HEK293T (cell line): Measurements from ENCODE around the gene PPDPF.

Source experiments
- CTCF ChIA-PET: fragments of 350-600 bp; formaldehyde crosslinking; extraction: SDS; loops from one replicate; lab custom pipeline; 2021; ENCODE audit warnings: antibody characterized with exemption, inconsistent platforms; lab: Yijun Ruan, JAX
- POLR2A ChIA-PET: fragments of 350-600 bp; formaldehyde crosslinking; extraction: SDS; loops from one replicate; lab custom pipeline; 2020; ENCODE audit warnings: antibody characterized with exemption, inconsistent platforms; lab: Yijun Ruan, JAX
- DNase-seq: peaks from one replicate; pipeline ENCODE4 v3.0.0; 2012; ENCODE audit warnings: mixed read lengths; ENCODE audit errors: extremely low spot score
- ARNT ChIP-seq: fragments of 450-650 bp; IDR thresholded peaks from 2 replicates; pipeline ENCODE4 v1.6.1; 2017; ENCODE audit warnings: mild to moderate bottlenecking
- BHLHE40 ChIP-seq: fragments of 450-650 bp; IDR thresholded peaks from 2 replicates; pipeline ENCODE4 v1.6.1; 2016; ENCODE audit warnings: mild to moderate bottlenecking, moderate library complexity, borderline replicate concordance
- CTBP1 ChIP-seq: fragments of 450-650 bp; IDR thresholded peaks from 2 replicates; pipeline ENCODE4 v1.6.1; 2016; ENCODE audit warnings: borderline replicate concordance
- ELF4 ChIP-seq: fragments of 450-650 bp; IDR thresholded peaks from 2 replicates; pipeline ENCODE4 v1.6.1; 2017; ENCODE audit warnings: antibody characterized with exemption
- FOXA1 ChIP-seq: fragments of 450-650 bp; IDR thresholded peaks from 2 replicates; pipeline ENCODE4 v1.6.1; 2016; ENCODE audit warnings: mild to moderate bottlenecking
- FOXK2 ChIP-seq: fragments of 450-650 bp; IDR thresholded peaks from 2 replicates; pipeline ENCODE4 v1.6.1; 2016; ENCODE audit warnings: mild to moderate bottlenecking
- FOXM1 ChIP-seq: fragments of 450-650 bp; IDR thresholded peaks from 2 replicates; pipeline ENCODE4 v1.6.1; 2017; ENCODE audit warnings: mild to moderate bottlenecking, borderline replicate concordance
- HDGF ChIP-seq: fragments of 450-650 bp; IDR thresholded peaks from 2 replicates; pipeline ENCODE4 v1.6.1; 2017; ENCODE audit warnings: antibody characterized with exemption, borderline replicate concordance
- L3MBTL2 ChIP-seq: fragments of 450-650 bp; conservative IDR thresholded peaks from 2 replicates; pipeline ENCODE4 v1.6.1; 2016; ENCODE audit warnings: mild to moderate bottlenecking
- LEF1 ChIP-seq: fragments of 450-650 bp; IDR thresholded peaks from 2 replicates; pipeline ENCODE4 v1.6.1; 2017; ENCODE audit warnings: mild to moderate bottlenecking, borderline replicate concordance
- NFRKB ChIP-seq: fragments of 450-650 bp; IDR thresholded peaks from 2 replicates; pipeline ENCODE4 v1.6.1; 2016; ENCODE audit warnings: mild to moderate bottlenecking, moderate library complexity
- SP1 ChIP-seq: fragments of 450-650 bp; IDR thresholded peaks from 2 replicates; pipeline ENCODE4 v1.6.1; 2017
- SUZ12 ChIP-seq: fragments of 450-650 bp; IDR thresholded peaks from 2 replicates; pipeline ENCODE4 v1.6.1; 2016; ENCODE audit warnings: mild to moderate bottlenecking
- TARDBP ChIP-seq: fragments of 450-650 bp; IDR thresholded peaks from 2 replicates; pipeline ENCODE4 v1.6.1; 2016
- ZNF384 ChIP-seq: fragments of 450-650 bp; IDR thresholded peaks from 2 replicates; pipeline ENCODE4 v1.6.1; 2016
- TF ChIP-seq, protein P1 (sequence below): fragments of 450-650 bp; IDR thresholded peaks from 2 replicates; pipeline ENCODE4 v1.6.1; 2016

PPDPF gene

DNA sequence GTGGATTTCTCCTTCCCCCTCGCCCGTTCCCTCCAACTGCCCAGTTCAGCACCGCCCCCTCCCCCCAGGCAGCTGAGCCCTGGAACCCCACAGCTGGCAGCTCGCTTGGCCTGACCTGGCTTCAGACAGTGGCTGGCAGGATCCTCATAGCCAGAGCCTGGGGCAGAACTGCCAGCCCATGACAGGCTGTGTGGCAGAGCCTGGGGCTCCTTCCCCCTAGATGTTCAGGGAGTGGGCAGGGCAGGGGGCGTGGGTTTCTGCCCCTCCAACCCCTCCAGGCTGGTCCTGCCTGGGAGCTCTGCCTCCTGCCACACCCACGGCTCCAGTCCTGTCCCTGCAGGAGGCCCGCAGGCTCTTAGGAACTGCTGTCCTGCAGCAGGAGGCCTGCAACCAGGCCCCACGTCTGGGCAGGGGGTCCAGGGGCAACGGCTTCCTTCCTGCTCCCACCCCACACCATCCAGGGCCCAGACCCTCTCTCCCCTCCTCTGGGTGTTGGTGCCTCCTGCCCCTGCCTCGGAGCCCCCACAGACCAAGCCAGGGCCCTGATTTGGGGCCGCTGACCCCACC lies 38.5 kb upstream of the PPDPF start:
- no peak for TF ChIP-seq ELF4
- TF ChIP-seq CTBP1, result no peak
- TF ChIP-seq HDGF, result no peak
- no peak for TF ChIP-seq NFRKB
- no peak for TF ChIP-seq SP1
- no peak for TF ChIP-seq LEF1
- no peak for TF ChIP-seq FOXA1
- DNase-seq, result no peak
- ChIA-PET CTCF (interaction anchor here (1.1 kb wide), 1 partner anchor 14 kb away, joined by 4 read pairs; no protein-coding TSS in a partner anchor), POLR2A (no interaction called here)

GRCh38 chr20:63483834-63484233 lies 36.7 kb upstream of the PPDPF start:
- no peak for TF ChIP-seq SUZ12
- no peak for TF ChIP-seq LEF1
- TF ChIP-seq HDGF, result no peak
- no peak for TF ChIP-seq TARDBP
- no peak for TF ChIP-seq BHLHE40
- no peak for TF ChIP-seq SP1
- TF ChIP-seq ARNT, result no peak
- no peak for TF ChIP-seq FOXM1
- TF ChIP-seq NFRKB, result no peak
- no peak for TF ChIP-seq FOXK2
- TF ChIP-seq, protein P1, sequence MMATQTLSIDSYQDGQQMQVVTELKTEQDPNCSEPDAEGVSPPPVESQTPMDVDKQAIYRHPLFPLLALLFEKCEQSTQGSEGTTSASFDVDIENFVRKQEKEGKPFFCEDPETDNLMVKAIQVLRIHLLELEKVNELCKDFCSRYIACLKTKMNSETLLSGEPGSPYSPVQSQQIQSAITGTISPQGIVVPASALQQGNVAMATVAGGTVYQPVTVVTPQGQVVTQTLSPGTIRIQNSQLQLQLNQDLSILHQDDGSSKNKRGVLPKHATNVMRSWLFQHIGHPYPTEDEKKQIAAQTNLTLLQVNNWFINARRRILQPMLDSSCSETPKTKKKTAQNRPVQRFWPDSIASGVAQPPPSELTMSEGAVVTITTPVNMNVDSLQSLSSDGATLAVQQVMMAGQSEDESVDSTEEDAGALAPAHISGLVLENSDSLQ, result no peak
- no peak for TF ChIP-seq FOXA1
- no peak for TF ChIP-seq ELF4
- no peak for TF ChIP-seq CTBP1
- no peak for TF ChIP-seq L3MBTL2
- no peak for TF ChIP-seq ZNF384
- ChIA-PET POLR2A (interaction anchor here (1.2 kb wide), 1 partner anchor 10 kb away, joined by 3 read pairs; no protein-coding TSS in a partner anchor), CTCF (interaction anchor here (0.7 to 0.9 kb wide), 3 partner anchors 13 to 175 kb away, joined by 3 to 4 read pairs (median 3); no protein-coding TSS in a partner anchor)
- no peak for DNase-seq

DNA sequence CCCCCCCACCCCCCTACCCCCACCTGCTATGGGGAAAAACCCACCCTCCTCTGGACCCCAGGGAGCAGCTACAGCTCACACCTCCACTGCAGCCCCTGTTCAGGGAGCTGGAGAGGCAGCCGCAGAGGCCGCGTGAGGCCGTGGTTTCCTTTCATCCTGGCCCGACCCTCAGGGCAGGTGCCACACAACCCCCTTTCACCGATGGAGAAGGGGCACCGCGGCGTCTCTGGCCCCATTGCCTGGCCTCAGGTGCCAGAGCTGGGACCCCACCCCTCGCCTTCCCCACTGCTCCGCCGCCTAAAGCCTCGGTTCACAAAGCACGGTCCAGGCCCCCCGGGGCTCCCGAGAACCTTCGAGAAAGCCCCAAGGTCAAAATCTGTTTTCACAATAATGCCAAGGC lies 36.3 kb upstream of the PPDPF start:
- TF ChIP-seq SP1 (no peak), FOXK2 (no peak)
- CTCF ChIA-PET, result interaction anchor here (0.7 to 1.0 kb wide), 2 partner anchors 12 to 175 kb away, joined by 3 to 4 read pairs; no protein-coding TSS in a partner anchor
- no peak for DNase-seq
- POLR2A ChIA-PET, result interaction anchor here (1.2 kb wide), 1 partner anchor 10 kb away, joined by 3 read pairs; no protein-coding TSS in a partner anchor

DNA sequence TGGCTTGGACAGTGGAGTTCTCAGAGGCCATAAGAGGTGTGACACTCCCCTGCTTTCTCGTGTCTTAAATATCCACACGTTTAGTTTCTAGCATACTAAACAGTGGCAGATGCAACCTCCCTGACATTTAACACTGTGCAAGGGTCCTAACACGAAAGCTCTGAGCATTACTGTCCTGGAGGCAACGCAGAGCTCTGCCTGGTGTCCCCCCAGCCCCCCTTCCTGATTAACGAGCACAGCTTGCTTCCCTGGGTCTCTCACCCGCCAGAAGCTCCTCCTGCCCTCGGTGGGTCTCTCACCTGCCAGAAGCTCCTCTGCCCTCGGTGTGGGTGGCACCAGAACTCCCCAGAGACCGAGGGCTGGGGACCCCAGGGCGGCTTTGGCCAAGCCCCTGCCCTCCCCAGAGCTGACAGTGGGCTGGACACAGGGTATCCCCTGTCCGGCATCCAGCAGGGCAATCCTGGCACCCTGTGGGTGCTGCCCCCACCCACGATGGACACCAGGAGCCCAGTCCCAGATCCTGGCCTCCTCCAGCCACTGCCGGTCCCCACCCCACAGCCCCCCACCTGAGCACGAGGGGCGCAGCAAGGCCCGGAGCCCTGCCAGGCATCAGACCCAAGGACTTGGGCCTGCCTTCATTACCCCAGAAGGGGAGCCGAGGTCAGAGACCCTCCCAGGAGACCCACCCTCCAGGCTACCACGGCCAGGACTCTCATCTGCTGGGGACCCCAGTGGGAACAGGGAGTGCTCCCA lies 35.7 kb upstream of the PPDPF start:
- DNase-seq, result no peak
- TF ChIP-seq LEF1 (no peak), FOXM1 (no peak), ARNT (no peak)
- TF ChIP-seq, protein P1, result no peak
- ChIA-PET CTCF (interaction anchor here (1.0 kb wide), 1 partner anchor 11 kb away, joined by 4 read pairs; no protein-coding TSS in a partner anchor), POLR2A (interaction anchor here (1.2 kb wide), 1 partner anchor 11 kb away, joined by 3 read pairs; no protein-coding TSS in a partner anchor)

- POLR2A ChIA-PET, result interaction anchor here (1.0 kb wide), 1 partner anchor 35 kb away, joined by 3 read pairs; no protein-coding TSS in a partner anchor
- no peak for DNase-seq
- CTCF ChIA-PET, result no interaction called here
- TF ChIP-seq SUZ12 (no peak), FOXM1 (no peak), SP1 (no peak)
Measured at GRCh38 chr20:63486300-63486855, 34.2 kb upstream of the PPDPF start.

- no peak for DNase-seq
- TF ChIP-seq FOXM1 (no peak), BHLHE40 (no peak), ZNF384 (no peak), NFRKB (no peak), CTBP1 (no peak), HDGF (no peak), FOXK2 (no peak), SUZ12 (no peak), L3MBTL2 (no peak)
- TF ChIP-seq, protein P1, result no peak
- ChIA-PET CTCF (no interaction called here), POLR2A (interaction anchor here (1.0 kb wide), 1 partner anchor 34 kb away, joined by 3 read pairs; no protein-coding TSS in a partner anchor)
Measured at GRCh38 chr20:63487116-63487764, 33.3 kb upstream of the PPDPF start.
